Measurements from ENCODE around the gene STUM.

- TF ChIP-seq CTCF (IDR thresholded peaks at IDR 0.05; ENCODE audit: insufficient read depth, low read length, poor library complexity, severe bottlenecking): no peak
- no peak for TF ChIP-seq EZH2phosphoT487 (conservative IDR thresholded peaks at IDR 0.05; ENCODE audit: low read length)
Measured at GRCh38 chr1:226601456-226601855, 52.9 kb downstream of the STUM start.

Data from SU-DHL-6 (cell line).